IPS DF 19.7 (cell line): ENCODE data around the gene LETM1.

Source experiments
- DNase-seq: peaks from one replicate; pipeline ENCODE4 v3.0.0-alpha.2; 2013; ENCODE audit warnings: low read depth, low spot score

The LETM1 gene

DNA sequence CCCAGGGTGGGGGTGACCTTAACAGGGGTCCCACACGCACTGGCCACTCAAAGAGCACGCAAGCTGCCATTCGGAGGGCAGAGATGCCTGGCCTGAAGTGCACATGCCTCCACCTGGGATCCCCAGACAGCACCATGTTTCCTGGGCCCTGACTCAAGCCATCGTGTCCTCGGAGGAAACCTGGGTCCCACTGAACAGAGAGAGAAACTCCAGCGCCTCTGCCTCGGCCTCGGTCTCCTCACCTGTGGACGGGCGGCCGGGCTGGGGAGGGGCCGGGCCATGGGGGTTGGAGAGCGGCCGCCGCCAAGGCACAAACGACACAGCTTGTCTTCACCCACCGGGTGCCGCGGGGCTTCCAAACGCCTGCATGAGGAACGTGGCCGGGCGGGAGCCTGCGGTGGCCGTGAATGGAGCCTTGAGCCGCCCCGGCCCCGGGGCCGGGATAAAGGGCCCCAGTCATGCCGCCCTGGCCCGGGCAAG, 92.8 kb downstream of the LETM1 start:
- DNase-seq: no peak

GRCh38 chr4:1762264-1763010, 93.5 kb downstream of the LETM1 start:
- no peak for DNase-seq
